GOT3 (cell line): ENCODE data around the gene TGM2.

Source experiments
- DNase-seq: peaks from one replicate; lab custom pipeline; 2025; ENCODE audit warnings: mixed read lengths; lab: John Stamatoyannopoulos, UW

Gene TGM2

GRCh38 chr20:38199501-38200390, 34.7 kb upstream of the TGM2 start:
- no peak for DNase-seq

- no peak for DNase-seq
Measured at GRCh38 chr20:38198238-38198861, 33.3 kb upstream of the TGM2 start.

DNA sequence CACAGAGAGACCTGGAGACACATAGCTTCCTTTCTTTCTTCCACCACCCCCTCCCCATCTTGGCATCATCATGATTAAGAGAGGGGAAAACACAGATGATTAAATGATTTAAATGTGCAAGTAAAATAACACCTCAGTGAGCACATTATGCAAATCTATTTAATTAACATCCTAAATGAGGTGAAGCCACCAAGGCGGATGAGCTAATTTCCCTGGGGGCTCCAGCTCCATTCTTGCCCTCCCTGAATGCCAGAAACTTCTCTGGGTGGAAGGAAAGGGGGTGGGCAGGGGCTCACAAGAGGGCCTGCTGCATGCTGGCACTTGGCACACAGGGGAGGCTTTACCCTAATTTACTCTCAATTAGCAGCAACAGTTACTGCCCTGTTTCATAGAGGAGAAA, 32.5 kb upstream of the TGM2 start:
- DNase-seq = no peak

DNA sequence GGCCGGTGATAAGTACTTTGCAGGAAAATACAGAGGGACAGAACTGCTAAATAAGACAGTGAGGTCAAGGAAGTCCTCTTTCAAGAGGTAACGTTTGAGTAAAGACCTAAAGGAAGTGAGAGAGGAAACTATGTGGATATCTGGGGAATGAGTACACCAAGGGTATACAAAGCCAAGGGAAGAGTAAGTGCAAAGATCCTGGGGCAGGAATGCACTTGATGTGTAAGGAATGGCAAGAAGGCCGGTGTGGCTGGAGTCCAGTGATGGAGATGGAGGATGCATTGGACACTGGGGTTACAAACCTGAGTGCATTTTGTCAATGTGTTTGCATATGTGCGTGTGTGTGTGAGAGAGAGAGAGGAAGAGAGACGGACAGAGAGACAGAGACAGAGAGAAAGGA, 32.1 kb upstream of the TGM2 start:
- DNase-seq = no peak

DNA sequence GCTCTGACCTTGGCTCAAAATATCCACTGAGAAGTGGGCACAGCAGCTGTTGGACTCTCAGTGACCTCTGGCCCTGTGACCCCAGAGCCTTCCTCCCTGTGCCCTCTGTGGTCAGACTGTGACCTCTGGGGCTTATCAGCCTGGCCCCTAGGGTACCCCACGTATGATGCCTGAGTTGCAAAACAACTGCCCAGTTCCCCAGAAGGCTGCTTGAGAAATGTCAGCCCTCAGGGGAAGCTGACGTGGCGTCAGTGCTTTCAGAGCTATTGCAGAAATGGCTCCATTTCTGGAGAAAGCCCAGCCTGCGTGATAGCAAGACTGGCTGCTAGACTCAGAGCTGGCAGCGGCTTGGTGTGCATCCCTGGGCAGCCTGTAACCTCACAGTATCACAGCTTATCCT, 31.5 kb upstream of the TGM2 start:
- DNase-seq = peak; percentile 82

DNA sequence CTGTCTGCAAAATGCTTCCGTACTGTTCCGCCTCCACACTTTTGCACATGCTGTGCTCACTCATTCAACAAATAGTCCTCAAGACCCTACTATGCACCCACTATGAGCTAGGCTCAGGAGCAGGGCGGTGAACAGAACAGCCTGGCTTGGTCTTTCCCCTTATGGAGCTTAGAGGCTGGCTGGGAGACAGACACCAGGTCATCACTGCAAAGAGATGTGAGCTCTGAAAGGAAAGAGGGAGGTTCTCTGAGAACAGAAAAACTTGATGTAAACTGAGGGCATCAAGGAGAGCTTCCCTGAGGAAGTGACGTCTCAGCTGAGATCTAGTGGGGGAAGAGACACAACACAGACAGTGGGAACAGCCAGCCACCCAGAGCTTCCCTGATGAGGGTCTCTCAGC, 31.0 kb upstream of the TGM2 start:
- no peak for DNase-seq

GRCh38 chr20:38195521-38195920, 30.5 kb upstream of the TGM2 start:
- DNase-seq = no peak

- no peak for DNase-seq
Measured at GRCh38 chr20:38194971-38195504, 30.0 kb upstream of the TGM2 start.

GRCh38 chr20:38193586-38194105, 28.6 kb upstream of the TGM2 start:
- no peak for DNase-seq

- no peak for DNase-seq
Measured at GRCh38 chr20:38192323-38192885, 27.3 kb upstream of the TGM2 start.

- no peak for DNase-seq
Measured at GRCh38 chr20:38191654-38192053, 26.6 kb upstream of the TGM2 start.

DNA sequence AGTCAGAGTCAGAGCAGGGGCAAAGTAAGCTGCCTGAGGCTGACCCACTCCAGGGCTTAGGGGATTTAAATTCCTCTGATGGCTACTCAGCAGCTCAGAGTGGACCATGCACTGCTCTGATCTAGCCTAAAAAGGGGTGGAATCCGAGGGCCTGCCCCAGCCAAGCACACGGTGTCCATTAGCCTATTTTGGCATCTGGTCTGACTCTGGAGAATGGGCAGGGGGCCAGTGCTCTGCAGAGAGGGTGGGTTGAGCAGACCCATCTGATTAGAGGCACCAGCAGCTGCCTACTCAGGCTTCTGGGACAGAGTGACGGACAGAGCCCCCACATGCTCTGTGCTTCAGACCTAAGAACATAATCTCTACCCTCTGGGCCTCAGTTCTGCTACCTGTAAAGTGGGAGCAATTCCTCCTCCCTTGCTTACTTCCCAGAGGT, 25.9 kb upstream of the TGM2 start:
- DNase-seq = no peak

GRCh38 chr20:38190166-38190565, 25.1 kb upstream of the TGM2 start:
- no peak for DNase-seq

DNA sequence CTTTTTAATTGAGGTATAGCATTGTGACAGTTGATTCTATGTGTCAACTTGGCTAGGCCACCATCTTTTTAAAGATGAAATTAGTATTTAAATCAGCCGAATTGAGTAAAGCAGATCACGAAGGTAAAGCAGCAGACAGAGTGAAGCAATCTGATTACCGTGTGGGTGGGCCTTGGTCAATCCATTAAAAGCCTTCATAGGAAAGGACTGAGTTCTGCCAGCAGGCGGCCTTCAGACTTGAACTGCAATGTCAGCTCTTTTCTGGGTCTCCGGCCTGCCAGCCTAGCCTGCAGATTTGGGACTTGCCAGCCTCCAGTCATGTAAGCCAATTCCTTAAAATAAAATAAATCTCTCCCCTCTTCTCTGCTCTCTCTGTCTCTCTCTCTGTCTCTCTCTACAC, 22.4 kb upstream of the TGM2 start:
- DNase-seq = no peak

GRCh38 chr20:38186788-38187221, 21.7 kb upstream of the TGM2 start:
- no peak for DNase-seq

GRCh38 chr20:38184101-38184500, 19.0 kb upstream of the TGM2 start:
- no peak for DNase-seq

- DNase-seq = no peak
Measured at GRCh38 chr20:38181971-38182370, 16.9 kb upstream of the TGM2 start.

- DNase-seq = no peak
Measured at GRCh38 chr20:38181207-38181801, 16.2 kb upstream of the TGM2 start.

DNA sequence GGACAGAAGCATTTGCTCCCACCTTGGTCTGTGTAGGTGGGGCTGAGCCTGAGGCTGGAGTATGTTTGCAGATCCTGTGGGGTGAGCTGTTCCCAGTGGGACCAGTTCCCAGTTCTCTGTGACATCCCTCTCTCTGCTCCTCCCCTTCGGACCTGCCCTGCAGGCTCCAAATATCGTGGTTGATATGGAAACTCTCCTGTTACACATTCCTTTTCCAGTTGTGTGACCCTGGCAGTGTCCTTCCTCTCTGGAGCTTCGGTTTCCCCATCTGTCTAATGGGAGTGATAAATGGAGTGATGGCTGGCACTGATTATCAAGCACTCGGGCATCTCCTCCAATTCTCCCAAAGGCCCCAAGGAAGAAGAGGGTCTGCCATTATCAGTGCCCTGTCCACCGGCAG, 15.7 kb upstream of the TGM2 start:
- DNase-seq = no peak

GRCh38 chr20:38179846-38180245, 14.8 kb upstream of the TGM2 start:
- DNase-seq = no peak

DNA sequence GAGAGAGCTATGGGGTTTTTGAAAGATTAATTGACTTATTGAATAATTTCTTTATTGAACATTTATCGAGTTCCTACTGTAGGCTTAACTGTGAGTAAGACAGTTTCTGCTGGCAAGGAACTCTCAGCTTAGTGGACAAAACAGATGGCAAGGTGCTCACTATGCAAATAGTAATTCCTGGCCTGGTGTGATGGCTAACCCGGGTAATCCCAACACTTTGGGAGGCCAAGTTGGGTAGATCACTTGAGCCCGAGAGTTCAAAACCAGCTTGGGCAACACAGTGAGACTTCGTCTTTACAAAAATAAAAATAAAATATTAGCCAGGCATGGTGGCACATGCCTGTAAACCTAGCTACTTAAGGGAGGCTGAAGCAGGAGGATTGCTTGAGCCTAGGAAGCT, 13.5 kb upstream of the TGM2 start:
- no peak for DNase-seq

- DNase-seq = no peak
Measured at GRCh38 chr20:38178065-38178491, 13.0 kb upstream of the TGM2 start.
